ENCODE data around the gene GJB1.
"Not testable (repeated sequence)": the region's sequence is repeated elsewhere in the genome, so short reads cannot be mapped to it uniquely, and the experiment has no call there.

GJB1 gene

DNA sequence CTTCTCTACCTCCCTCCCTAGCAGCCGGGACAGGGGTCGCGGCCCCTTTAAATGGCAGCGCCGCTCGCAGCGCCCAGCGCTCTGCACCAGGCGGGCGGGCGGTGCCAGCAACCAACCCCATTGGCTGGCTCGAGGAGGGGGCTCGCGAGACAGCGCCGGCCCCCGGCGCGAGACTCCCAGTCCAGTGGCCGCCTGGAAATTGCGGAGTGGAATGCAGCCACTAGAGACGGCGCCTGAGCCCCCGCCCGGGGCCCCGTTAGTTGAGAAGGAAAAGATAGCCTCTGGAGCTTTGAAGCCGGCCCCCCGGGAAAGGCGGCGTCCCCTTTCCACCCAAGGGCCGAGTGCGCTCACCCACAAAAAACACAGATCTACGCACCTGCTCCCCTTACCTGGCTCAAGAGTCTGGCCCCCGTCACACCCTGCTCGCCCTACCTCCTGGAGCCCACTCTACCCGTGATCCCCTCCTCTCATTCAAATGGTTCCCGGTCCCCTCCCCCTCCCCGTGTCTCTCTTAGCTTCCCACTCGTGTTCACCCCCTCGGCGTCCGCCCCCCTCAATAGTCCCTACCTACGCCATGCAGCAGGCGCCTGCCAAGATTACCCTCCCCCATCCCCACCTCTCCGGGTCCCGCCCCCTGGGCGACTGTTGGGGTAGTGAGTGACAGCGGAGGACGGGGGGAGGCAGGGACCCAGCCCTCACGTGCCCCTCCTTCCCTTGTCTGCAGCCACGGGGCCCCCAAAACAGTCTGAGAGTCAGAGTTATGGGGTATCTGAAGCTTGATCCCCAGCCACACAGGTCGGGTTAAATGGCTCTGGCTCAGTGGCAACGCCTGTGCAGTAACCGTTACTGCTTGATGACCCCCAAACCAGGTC is 31.3 kb downstream of the GJB1 start, which contains the start of gene ZMYM3:
TSS of gene ZMYM3 (minus strand) at position 49 of the 872 bp plus-strand sequence. CDS start 885 bp downstream, outside the sequence.
- DNase-seq (peak; percentile 90), ATAC-seq (ENCODE audit: insufficient read depth, low read depth) (peak; percentile 84)
- Histone ChIP-seq H3K4me3 (ENCODE audit: low read depth in 1 of 2, low read length in 2 of 2) (peak within 1 kb of the TSS; percentile 77 to 79), H3K27ac (ENCODE audit: low read length) (peak within 1 kb of the TSS; percentile 96), H3K36me3 (ENCODE audit: insufficient read depth, low read length) (peaks cover 25% of the 10 kb centered on the region), H3K9me3 (ENCODE audit: insufficient read depth, low read length, severe bottlenecking) (no peaks in the 10 kb centered on the region), H3K79me2 (ENCODE audit: insufficient read depth, low read length) (peaks cover 36% of the 10 kb centered on the region), H2AFZ (ENCODE audit: low read depth, low read length) (peak within 1 kb of the TSS; percentile 83), H3K4me2 (ENCODE audit: insufficient read depth, low read length) (peak within 1 kb of the TSS; percentile 85), H3K27me3 (ENCODE audit: insufficient read depth, low read length, poor library complexity) (no peaks in the 10 kb centered on the region), H4K20me1 (ENCODE audit: insufficient read depth, low read length) (peaks cover 9% of the 10 kb centered on the region; the same call in 1 of the 2 replicates), H3K4me1 (ENCODE audit: insufficient read depth, low read length) (peaks cover 29% of the 10 kb centered on the region), H3K9ac (ENCODE audit: low read depth, low read length) (peak within 1 kb of the TSS; percentile 82)
- TF ChIP-seq, protein P1, sequence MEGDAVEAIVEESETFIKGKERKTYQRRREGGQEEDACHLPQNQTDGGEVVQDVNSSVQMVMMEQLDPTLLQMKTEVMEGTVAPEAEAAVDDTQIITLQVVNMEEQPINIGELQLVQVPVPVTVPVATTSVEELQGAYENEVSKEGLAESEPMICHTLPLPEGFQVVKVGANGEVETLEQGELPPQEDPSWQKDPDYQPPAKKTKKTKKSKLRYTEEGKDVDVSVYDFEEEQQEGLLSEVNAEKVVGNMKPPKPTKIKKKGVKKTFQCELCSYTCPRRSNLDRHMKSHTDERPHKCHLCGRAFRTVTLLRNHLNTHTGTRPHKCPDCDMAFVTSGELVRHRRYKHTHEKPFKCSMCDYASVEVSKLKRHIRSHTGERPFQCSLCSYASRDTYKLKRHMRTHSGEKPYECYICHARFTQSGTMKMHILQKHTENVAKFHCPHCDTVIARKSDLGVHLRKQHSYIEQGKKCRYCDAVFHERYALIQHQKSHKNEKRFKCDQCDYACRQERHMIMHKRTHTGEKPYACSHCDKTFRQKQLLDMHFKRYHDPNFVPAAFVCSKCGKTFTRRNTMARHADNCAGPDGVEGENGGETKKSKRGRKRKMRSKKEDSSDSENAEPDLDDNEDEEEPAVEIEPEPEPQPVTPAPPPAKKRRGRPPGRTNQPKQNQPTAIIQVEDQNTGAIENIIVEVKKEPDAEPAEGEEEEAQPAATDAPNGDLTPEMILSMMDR (IDR thresholded peaks at IDR 0.05; ENCODE audit: borderline replicate concordance, extremely low read depth, low read length, poor library complexity, severe bottlenecking): no peak
- TF ChIP-seq EZH2 (IDR thresholded peaks at IDR 0.05; ENCODE audit: borderline replicate concordance, low read depth, low read length, severe bottlenecking): no peak

GRCh38 chrX:71256051-71256450 is 33.0 kb downstream of the GJB1 start:
- ATAC-seq (ENCODE audit: insufficient read depth, low read depth): no peak
- Histone ChIP-seq H3K36me3 (ENCODE audit: insufficient read depth, low read length) (peaks cover 8% of the 10 kb centered on the region), H3K9me3 (ENCODE audit: insufficient read depth, low read length, severe bottlenecking) (no peaks in the 10 kb centered on the region), H3K4me1 (ENCODE audit: insufficient read depth, low read length) (peaks cover 29% of the 10 kb centered on the region), H3K79me2 (ENCODE audit: insufficient read depth, low read length) (peaks cover 27% of the 10 kb centered on the region), H3K27ac (ENCODE audit: low read length) (peak overlapping the region; percentile 90; the same call in 1 of the 2 replicates), H3K4me2 (ENCODE audit: insufficient read depth, low read length) (peak overlapping the region; percentile 66; the same call in 1 of the 2 replicates), H3K27me3 (ENCODE audit: insufficient read depth, low read length, poor library complexity) (no peaks in the 10 kb centered on the region), H3K4me3 (ENCODE audit: low read depth in 1 of 2, low read length in 2 of 2) (peak overlapping the region in 1 of 2 experiments; percentile 77; a peak in 2 of 4 replicates), H2AFZ (ENCODE audit: low read depth, low read length) (no peak overlapping the region), H4K20me1 (ENCODE audit: insufficient read depth, low read length) (no peaks in the 10 kb centered on the region; the same call in 1 of the 2 replicates), H3K9ac (ENCODE audit: low read depth, low read length) (peak overlapping the region; percentile 82)
- TF ChIP-seq, protein P1 (IDR thresholded peaks at IDR 0.05; ENCODE audit: borderline replicate concordance, extremely low read depth, low read length, poor library complexity, severe bottlenecking): no peak
- TF ChIP-seq EZH2 (IDR thresholded peaks at IDR 0.05; ENCODE audit: borderline replicate concordance, low read depth, low read length, severe bottlenecking): no peak
- DNase-seq: no peak

DNA sequence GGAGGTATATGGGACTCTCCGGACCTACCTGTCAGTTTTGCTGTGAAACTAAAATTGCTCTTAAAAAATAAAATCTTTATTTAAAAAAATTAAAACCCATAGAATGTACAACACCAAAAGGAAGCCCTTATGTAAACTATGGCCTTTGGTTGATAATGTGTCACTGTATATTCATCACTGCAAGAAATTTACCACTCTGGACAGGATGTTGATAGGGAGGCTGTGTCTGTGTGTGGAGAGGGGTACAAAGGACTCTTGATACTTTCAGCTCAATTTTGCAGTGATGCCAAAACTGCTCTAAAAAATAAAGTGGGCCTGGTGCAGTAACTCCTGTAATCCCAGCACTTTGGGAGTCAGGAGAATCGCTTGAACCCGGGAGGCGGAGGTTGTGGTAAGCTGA is 33.8 kb downstream of the GJB1 start:
- H3K9me3 ChIP-seq (ENCODE audit: insufficient read depth, low read length, severe bottlenecking): no peaks in the 10 kb centered on the region
- H3K4me1 ChIP-seq (ENCODE audit: insufficient read depth, low read length): peaks cover 23% of the 10 kb centered on the region
- H3K36me3 ChIP-seq (ENCODE audit: insufficient read depth, low read length): peaks cover 2% of the 10 kb centered on the region
- no peaks in the 10 kb centered on the region for H3K27me3 ChIP-seq (ENCODE audit: insufficient read depth, low read length, poor library complexity)
- no peak overlapping the region for H3K27ac ChIP-seq (ENCODE audit: low read length)
- no peak overlapping the region for H2AFZ ChIP-seq (ENCODE audit: low read depth, low read length)
- no peak for DNase-seq
- H3K9ac ChIP-seq (ENCODE audit: low read depth, low read length): no peak overlapping the region
- H3K79me2 ChIP-seq (ENCODE audit: insufficient read depth, low read length): peaks cover 21% of the 10 kb centered on the region
- no peak overlapping the region for H3K4me3 ChIP-seq (ENCODE audit: low read depth in 1 of 2, low read length in 2 of 2)
- no peak for ATAC-seq (ENCODE audit: insufficient read depth, low read depth)
- H4K20me1 ChIP-seq (ENCODE audit: insufficient read depth, low read length): no peaks in the 10 kb centered on the region; the same call in 1 of the 2 replicates
- H3K4me2 ChIP-seq (ENCODE audit: insufficient read depth, low read length): no peak overlapping the region
- TF ChIP-seq, protein P1 (IDR thresholded peaks at IDR 0.05; ENCODE audit: borderline replicate concordance, extremely low read depth, low read length, poor library complexity, severe bottlenecking): no peak
- TF ChIP-seq EZH2 (IDR thresholded peaks at IDR 0.05; ENCODE audit: borderline replicate concordance, low read depth, low read length, severe bottlenecking): no peak

DNA sequence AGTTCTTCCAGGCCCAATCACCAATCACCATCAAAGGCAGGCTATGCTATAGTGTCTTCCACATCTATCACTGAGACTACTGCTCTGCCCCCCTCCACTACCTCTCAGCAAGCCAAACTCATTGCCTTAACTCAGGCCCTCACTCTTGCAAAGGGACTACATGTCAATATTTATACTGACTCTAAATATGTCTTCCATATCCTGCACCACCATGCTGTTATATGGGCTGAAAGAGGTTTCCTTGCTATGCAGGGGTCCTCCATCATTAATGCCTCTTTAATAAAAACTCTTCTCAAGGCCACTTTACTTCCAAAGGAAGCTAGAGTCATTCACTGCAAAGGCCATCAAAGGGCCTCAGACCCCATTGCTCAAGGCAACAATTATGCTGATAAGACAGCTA is 45.6 kb downstream of the GJB1 start:
- H3K4me1 ChIP-seq (ENCODE audit: insufficient read depth, low read length); ATAC-seq (ENCODE audit: insufficient read depth, low read depth); H3K9ac ChIP-seq (ENCODE audit: low read depth, low read length); H3K4me2 ChIP-seq (ENCODE audit: insufficient read depth, low read length); H3K79me2 ChIP-seq (ENCODE audit: insufficient read depth, low read length); H3K27me3 ChIP-seq (ENCODE audit: insufficient read depth, low read length, poor library complexity); H3K9me3 ChIP-seq (ENCODE audit: insufficient read depth, low read length, severe bottlenecking); DNase-seq; H3K36me3 ChIP-seq (ENCODE audit: insufficient read depth, low read length); H2AFZ ChIP-seq (ENCODE audit: low read depth, low read length); H3K4me3 ChIP-seq (ENCODE audit: low read depth in 1 of 2, low read length in 2 of 2); H4K20me1 ChIP-seq (ENCODE audit: insufficient read depth, low read length); H3K27ac ChIP-seq (ENCODE audit: low read length): not testable (repeated sequence)

Measured in DND-41 (cell line).